ENCODE results near the gene LRTM2.

GRCh38 chr12:1864867-1865266, 44.5 kb downstream of the LRTM2 start:
- no peak for TF ChIP-seq EZH2 (IDR thresholded peaks at IDR 0.05; ENCODE audit: low read length, missing control alignments)
- TF ChIP-seq CTCF (conservative IDR thresholded peaks at IDR 0.05 in 1 of 2, IDR thresholded peaks at IDR 0.05 in 1 of 2; ENCODE audit: low read depth in 1 of 2, low read length in 2 of 2) = no peak

Measured in fibroblast of lung (primary cell).